SH-SY5Y (cell line): Measurements from ENCODE around the gene RRP8.

Source experiments
- GATA2 ChIP-seq: IDR thresholded peaks from 2 replicates; pipeline ENCODE4 v1.6.1; 2011; ENCODE audit warnings: mild to moderate bottlenecking, low read depth, low read length
- GATA3 ChIP-seq: IDR thresholded peaks from 2 replicates; pipeline ENCODE4 v1.6.1; 2011; ENCODE audit warnings: low read depth, mild to moderate bottlenecking, low read length, moderate library complexity

- no peak for TF ChIP-seq GATA3
- no peak for TF ChIP-seq GATA2
These were observed 12.6 kb upstream of the RRP8 start for GRCh38 chr11:6615882-6616585.
